ENCODE measurements around the gene HNRNPL.

GRCh38 chr19:38841787-38842438 lies 7.9 kb downstream of the HNRNPL start:
- TF ChIP-seq, protein P1, sequence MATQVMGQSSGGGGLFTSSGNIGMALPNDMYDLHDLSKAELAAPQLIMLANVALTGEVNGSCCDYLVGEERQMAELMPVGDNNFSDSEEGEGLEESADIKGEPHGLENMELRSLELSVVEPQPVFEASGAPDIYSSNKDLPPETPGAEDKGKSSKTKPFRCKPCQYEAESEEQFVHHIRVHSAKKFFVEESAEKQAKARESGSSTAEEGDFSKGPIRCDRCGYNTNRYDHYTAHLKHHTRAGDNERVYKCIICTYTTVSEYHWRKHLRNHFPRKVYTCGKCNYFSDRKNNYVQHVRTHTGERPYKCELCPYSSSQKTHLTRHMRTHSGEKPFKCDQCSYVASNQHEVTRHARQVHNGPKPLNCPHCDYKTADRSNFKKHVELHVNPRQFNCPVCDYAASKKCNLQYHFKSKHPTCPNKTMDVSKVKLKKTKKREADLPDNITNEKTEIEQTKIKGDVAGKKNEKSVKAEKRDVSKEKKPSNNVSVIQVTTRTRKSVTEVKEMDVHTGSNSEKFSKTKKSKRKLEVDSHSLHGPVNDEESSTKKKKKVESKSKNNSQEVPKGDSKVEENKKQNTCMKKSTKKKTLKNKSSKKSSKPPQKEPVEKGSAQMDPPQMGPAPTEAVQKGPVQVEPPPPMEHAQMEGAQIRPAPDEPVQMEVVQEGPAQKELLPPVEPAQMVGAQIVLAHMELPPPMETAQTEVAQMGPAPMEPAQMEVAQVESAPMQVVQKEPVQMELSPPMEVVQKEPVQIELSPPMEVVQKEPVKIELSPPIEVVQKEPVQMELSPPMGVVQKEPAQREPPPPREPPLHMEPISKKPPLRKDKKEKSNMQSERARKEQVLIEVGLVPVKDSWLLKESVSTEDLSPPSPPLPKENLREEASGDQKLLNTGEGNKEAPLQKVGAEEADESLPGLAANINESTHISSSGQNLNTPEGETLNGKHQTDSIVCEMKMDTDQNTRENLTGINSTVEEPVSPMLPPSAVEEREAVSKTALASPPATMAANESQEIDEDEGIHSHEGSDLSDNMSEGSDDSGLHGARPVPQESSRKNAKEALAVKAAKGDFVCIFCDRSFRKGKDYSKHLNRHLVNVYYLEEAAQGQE (IDR thresholded peaks at IDR 0.05; ENCODE audit: insufficient read depth in 1 of 2, low read depth in 2 of 2, low read length in 1 of 2), result no peak
- TF ChIP-seq CTCF (IDR thresholded peaks at IDR 0.05), result no peak

Data from Panc1 (cell line).